K562 (cell line): ENCODE data around the gene GALNT7. TPM values are rescaled to one million over a fixed set of nuclear protein-coding genes. Genes with fewer than 3 reads are reported as not detected.

Experiments
- ATAC-seq: fragments of 200-7000 bp; cut with Tn5 transposase; 3 replicates; pipeline ENCODE4 v1.9.1; 2020; ENCODE audit warnings: moderate library complexity
- BruUV-seq: library from RNA; stranded (reverse); fragments of 400-500 nt; replicated peaks from 2 replicates; lab custom pipeline; 2021; lab: Mats Ljungman, UMichigan
- CTCF ChIA-PET: fragments of 300-600 bp; formaldehyde crosslinking; extraction: SDS; loops from one replicate; lab custom pipeline; 2021; ENCODE audit warnings: low intra/inter-chr PET ratio; lab: Yijun Ruan, JAX
- POLR2A ChIA-PET: fragments of 300-600, 350-650 bp; sonication (Branson Sonifier 250); formaldehyde crosslinking; extraction: SDS; loops from one replicate; lab custom pipeline; 2021; ENCODE audit warnings: antibody characterized with exemption, inconsistent platforms; lab: Yijun Ruan, JAX
- DNase-seq, 4 experiments: peaks; one replicate each; pipeline versions ENCODE4 v3.0.0 to v3.0.0-alpha.2; 2011 to 2018; ENCODE audit warnings: low spot score in 3 of 4, mixed read lengths in 3 of 4; ENCODE audit errors: extremely low read depth in 1 of 4
- FAIRE-seq: peaks from 2 replicates; lab custom pipeline; 2011; peaks lifted over from hg19 to GRCh38; lab: Jason Lieb, UNC
- H2AFZ ChIP-seq: 2 replicates; pipeline ENCODE4 v1.6.0; 2011; ENCODE audit warnings: low read depth, low read length, control low read depth, inconsistent platforms
- H3K27ac ChIP-seq: fragments of 200-600 bp; 3 replicates; pipeline ENCODE4 v1.8.0; 2011; ENCODE audit warnings: low read depth, mild to moderate bottlenecking, control low read depth, inconsistent platforms, low read length, moderate library complexity, mixed read lengths; ENCODE audit errors: extremely low read depth
- H3K27me3 ChIP-seq, 2 experiments: fragments of 300-600 bp in 1 of 2; 2 replicates in 1 of 2; 3 replicates in 1 of 2; pipeline versions ENCODE4 v1.6.0 to v1.8.0; 2011; ENCODE audit warnings: inconsistent platforms in 2 of 2, low read length in 2 of 2, mild to moderate bottlenecking in 1 of 2, mixed read lengths in 1 of 2, moderate library complexity in 1 of 2; ENCODE audit not compliant: control insufficient read depth in 2 of 2, insufficient read depth in 2 of 2
- H3K36me3 ChIP-seq: fragments of 300-600 bp; 3 replicates; pipeline ENCODE4 v1.8.0; 2011; ENCODE audit warnings: mild to moderate bottlenecking, low read length, inconsistent platforms; ENCODE audit not compliant: control insufficient read depth, insufficient read depth
- H3K4me1 ChIP-seq, 2 experiments: fragments of 200-600 bp in 1 of 2; replicated peaks in 1 of 2; 2 replicates in 1 of 2; 3 replicates in 1 of 2; pipeline versions ENCODE4 v1.5.1 to v1.8.0; 2011; ENCODE audit warnings: inconsistent platforms in 2 of 2, low read length in 2 of 2, mild to moderate bottlenecking in 1 of 2, mixed read lengths in 1 of 2, moderate library complexity in 1 of 2; ENCODE audit not compliant: control insufficient read depth in 2 of 2, insufficient read depth in 2 of 2
- H3K4me2 ChIP-seq: 2 replicates; pipeline ENCODE4 v1.6.1; 2011; ENCODE audit warnings: low read length, control low read depth, inconsistent platforms, mixed read lengths; ENCODE audit not compliant: insufficient read depth
- H3K4me3 ChIP-seq: fragments of 200-600 bp; sonication (generic), shearing (Covaris generic); 2 replicates; pipeline ENCODE4 v1.5.1; 2016; ENCODE audit warnings: control low read depth, inconsistent platforms
- H3K79me2 ChIP-seq: fragments of 200-600 bp; 3 replicates; pipeline ENCODE4 v1.8.0; 2011; ENCODE audit warnings: low read length, inconsistent platforms; ENCODE audit not compliant: control insufficient read depth, insufficient read depth
- H3K9ac ChIP-seq, 2 experiments: 2 replicates each; pipeline versions ENCODE4 v1.6.0 to v1.6.1; 2011; ENCODE audit warnings: low read depth in 2 of 2, low read length in 2 of 2, control low read depth in 1 of 2, inconsistent platforms in 1 of 2, mild to moderate bottlenecking in 1 of 2, mixed read lengths in 1 of 2; ENCODE audit not compliant: insufficient read depth in 1 of 2
- H3K9me1 ChIP-seq: one replicate; pipeline ENCODE4 v1.6.0; 2011; ENCODE audit warnings: inconsistent platforms, mild to moderate bottlenecking, low read length, moderate library complexity; ENCODE audit not compliant: control insufficient read depth, insufficient read depth
- H3K9me3 ChIP-seq: replicated peaks from 2 replicates; pipeline ENCODE4 v1.5.1; 2011; ENCODE audit warnings: low read depth, low read length, inconsistent platforms; ENCODE audit not compliant: control insufficient read depth, insufficient read depth
- H4K20me1 ChIP-seq: replicated peaks from 2 replicates; pipeline ENCODE4 v1.6.1; 2011; ENCODE audit warnings: low read length, inconsistent platforms, mixed read lengths; ENCODE audit not compliant: control insufficient read depth, insufficient read depth
- MAZ ChIP-seq, 2 experiments: fragments of 450-650 bp in 1 of 2; sonication (generic) in 1 of 2; formaldehyde crosslinking; IDR thresholded peaks in 1 of 2; conservative IDR thresholded peaks in 1 of 2; 2 replicates each; pipeline versions ENCODE4 v1.4.0 to v1.5.0; 2020; ENCODE audit warnings: mild to moderate bottlenecking in 1 of 2, missing genetic modification reagents in 1 of 2
- NFIC ChIP-seq: fragments of 450-650 bp; IDR thresholded peaks from 2 replicates; pipeline ENCODE4 v1.6.1; 2017; ENCODE audit warnings: mild to moderate bottlenecking, inconsistent platforms
- RERE ChIP-seq: sonication (generic); formaldehyde crosslinking; IDR thresholded peaks from 2 replicates; pipeline ENCODE4 v1.8.0; 2023; ENCODE audit warnings: missing genetic modification reagents, mild to moderate bottlenecking, borderline replicate concordance
- SAFB ChIP-seq: fragments of 200-400 bp; formaldehyde crosslinking; IDR thresholded peaks from 2 replicates; pipeline ENCODE4 v1.6.1; 2017; ENCODE audit warnings: low read depth, low read length, borderline replicate concordance
- STAG1 ChIP-seq: sonication (generic); formaldehyde crosslinking; IDR thresholded peaks from 2 replicates; pipeline ENCODE4 v1.5.0; 2020; ENCODE audit warnings: missing genetic modification reagents, borderline replicate concordance
- ZEB2 ChIP-seq: fragments of 450-650 bp; IDR thresholded peaks from 2 replicates; pipeline ENCODE4 v1.6.1; 2016
- WGBS: fragments of 100-300 bp; shearing (Covaris generic); methylation state at CpG from one replicate; pipeline ENCODE4 v1.1.6; 2016; ENCODE audit warnings: low coverage, mixed read lengths; ENCODE audit not compliant: insufficient coverage; ENCODE audit errors: missing lambda C conversion rate; 5-methylcytosine and 5-hydroxymethylcytosine counted together
- in situ Hi-C: fragments of 300-500 bp; cut with MboI; formaldehyde crosslinking; loops from 4 replicates; pipeline ENCODE4 v1.15.0; 2018; ENCODE audit warnings: inconsistent platforms, mixed read lengths
- intact Hi-C: fragments of 100-400 bp; cut with micrococcal nuclease; formaldehyde crosslinking; loops from 2 replicates; pipeline ENCODE4 v1.14.2; 2022
- polyA plus RNA-seq, 8 experiments: library from polyadenylated mRNA; depleted of rRNA in 4 of 8; stranded (reverse) in 5 of 8; unstranded in 3 of 8; fragments of >200 nt; fragmentation: Nextera tagmentation in 2 of 8; fragmentation: Illumina TruSeq in 1 of 8; extraction: Ambion mirVana in 2 of 8; extraction: Trizol in 1 of 8; gene quantifications; 2 replicates each; pipeline versions ENCODE4 v1.2.1 to v1.2.3, GENCODE V29; 2011 to 2014; ENCODE audit warnings: inconsistent platforms in 1 of 8, missing spikeins in 1 of 8
- total RNA-seq, 7 experiments: library from RNA; depleted of rRNA in 6 of 7; stranded (reverse); fragments of >200 nt in 6 of 7; fragmentation: Illumina TruSeq in 2 of 7; extraction: Trizol in 2 of 7; gene quantifications; 2 replicates each; pipeline versions ENCODE4 v1.2.1 to v1.2.3, GENCODE V29; 2011 to 2021; ENCODE audit warnings: low replicate concordance in 1 of 7
- TF ChIP-seq, protein P1 (sequence below): sonication (generic); IDR thresholded peaks from 2 replicates; pipeline ENCODE4 v1.6.1; 2016

GALNT7 gene
- total and polyA plus RNA-seq, 9 of the 15 experiments (the other 6 are each of a cell fraction or from before 2014, with no cell fraction given) = 16.7 to 38.7 (median 31.1) TPM

DNA sequence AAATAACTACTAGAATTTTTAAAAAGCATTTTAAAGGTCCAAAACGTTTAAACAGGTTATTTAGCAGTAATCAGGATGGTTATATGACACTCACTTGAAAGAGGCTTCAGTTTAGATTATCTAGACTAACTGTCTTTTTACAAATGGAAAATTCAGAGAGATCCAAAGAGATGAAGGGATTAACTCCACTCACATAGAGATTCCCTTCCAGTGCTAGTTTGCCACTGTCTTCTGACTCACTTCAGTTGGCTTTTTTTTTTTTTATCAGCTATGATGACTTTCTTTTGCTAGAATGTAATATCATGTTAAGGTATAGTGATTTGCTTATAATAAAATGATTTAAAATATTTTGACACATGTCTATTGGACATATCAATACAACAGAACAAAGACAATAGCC, 43.8 kb downstream of the GALNT7 start:
- peaks cover 83% of the 10 kb centered on the region for H3K79me2 ChIP-seq
- H3K27ac ChIP-seq = peak overlapping the region; percentile 30; the same call in 2 of the 3 replicates
- 0% methylated on average over 1 of the region's 1 CpG for WGBS
- CTCF ChIA-PET = no interaction called here
- in situ Hi-C loops = no loop called here
- FAIRE-seq = no peak
- H2AFZ ChIP-seq = no peak overlapping the region
- H3K4me3 ChIP-seq = no peak overlapping the region
- H3K9me1 ChIP-seq = no peaks in the 10 kb centered on the region
- H3K9ac ChIP-seq = no peak overlapping the region; a peak in 1 of 4 replicates
- H4K20me1 ChIP-seq = no peaks in the 10 kb centered on the region; the same call in 1 of the 2 replicates
- no TSS peak for BruUV-seq
- H3K4me1 ChIP-seq = peaks cover 23 to 48% of the 10 kb centered on the region in 2 experiments
- no peaks in the 10 kb centered on the region for H3K36me3 ChIP-seq
- POLR2A ChIA-PET = no interaction called here
- no peak overlapping the region for H3K4me2 ChIP-seq
- H3K9me3 ChIP-seq = no peaks in the 10 kb centered on the region
- DNase-seq = no peak
- intact Hi-C loops = no loop called here
- no peak for ATAC-seq
- H3K27me3 ChIP-seq = no peaks in the 10 kb centered on the region
- 0 out of 2 replicates have a peak, but pooled peaks have one; percentile 1 for TF ChIP-seq NFIC
- TF ChIP-seq, protein P1, sequence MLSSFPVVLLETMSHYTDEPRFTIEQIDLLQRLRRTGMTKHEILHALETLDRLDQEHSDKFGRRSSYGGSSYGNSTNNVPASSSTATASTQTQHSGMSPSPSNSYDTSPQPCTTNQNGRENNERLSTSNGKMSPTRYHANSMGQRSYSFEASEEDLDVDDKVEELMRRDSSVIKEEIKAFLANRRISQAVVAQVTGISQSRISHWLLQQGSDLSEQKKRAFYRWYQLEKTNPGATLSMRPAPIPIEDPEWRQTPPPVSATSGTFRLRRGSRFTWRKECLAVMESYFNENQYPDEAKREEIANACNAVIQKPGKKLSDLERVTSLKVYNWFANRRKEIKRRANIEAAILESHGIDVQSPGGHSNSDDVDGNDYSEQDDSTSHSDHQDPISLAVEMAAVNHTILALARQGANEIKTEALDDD = peak; percentile 59; the same call in 1 of the 2 replicates
- TF ChIP-seq RERE (CRISPR knock-in tag) = no peak
- TF ChIP-seq MAZ (CRISPR knock-in tag; conservative IDR thresholded peaks at IDR 0.05 in 1 of 2, IDR thresholded peaks at IDR 0.05 in 1 of 2) = no peak
- TF ChIP-seq ZEB2 = no peak
- TF ChIP-seq SAFB = no peak
- no peak for TF ChIP-seq STAG1 (CRISPR knock-in tag)
